ENCODE results near the gene ZIC4.

ZIC4 gene

DNA sequence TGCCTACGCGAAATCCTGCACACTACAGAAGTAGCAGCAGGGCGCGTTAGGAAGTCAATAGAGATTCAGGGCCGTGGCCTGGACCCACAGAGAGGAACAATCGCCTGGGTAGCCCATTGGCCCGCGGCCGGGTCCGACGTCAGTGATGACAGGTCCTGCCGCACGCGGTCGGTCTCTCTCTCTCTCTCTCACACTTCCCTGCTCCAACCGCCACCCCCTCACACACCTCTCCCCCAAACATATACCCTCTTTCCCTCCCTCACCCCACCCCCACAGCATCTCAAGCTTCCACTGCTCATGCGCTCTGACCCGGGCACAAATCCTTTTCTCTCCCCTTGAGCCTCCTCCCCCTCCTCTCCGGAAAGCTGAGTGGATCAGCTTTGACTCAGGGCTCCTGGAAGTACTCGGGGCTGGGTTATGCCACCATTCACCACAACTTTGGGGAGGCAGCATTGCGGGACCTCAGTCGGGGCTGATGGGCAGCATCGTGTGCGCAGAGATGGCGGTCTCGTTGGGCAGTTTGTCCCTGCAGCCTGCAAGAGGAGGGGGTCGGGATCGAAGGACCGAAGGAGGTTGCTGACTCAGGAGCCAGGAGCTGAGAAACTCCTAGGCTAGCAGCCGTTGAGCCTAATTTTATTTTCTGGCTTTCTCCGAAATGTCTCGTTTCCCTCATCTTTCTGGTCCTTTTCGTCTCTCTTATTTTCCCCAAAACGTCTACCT is 9.0 kb downstream of the ZIC4 start:
- no peak for DNase-seq
- TF ChIP-seq POLR2A (IDR thresholded peaks at IDR 0.05; ENCODE audit: low read length), result no peak
- TF ChIP-seq GATA1 (IDR thresholded peaks at IDR 0.05; ENCODE audit: low read depth, low read length), result no peak

DNA sequence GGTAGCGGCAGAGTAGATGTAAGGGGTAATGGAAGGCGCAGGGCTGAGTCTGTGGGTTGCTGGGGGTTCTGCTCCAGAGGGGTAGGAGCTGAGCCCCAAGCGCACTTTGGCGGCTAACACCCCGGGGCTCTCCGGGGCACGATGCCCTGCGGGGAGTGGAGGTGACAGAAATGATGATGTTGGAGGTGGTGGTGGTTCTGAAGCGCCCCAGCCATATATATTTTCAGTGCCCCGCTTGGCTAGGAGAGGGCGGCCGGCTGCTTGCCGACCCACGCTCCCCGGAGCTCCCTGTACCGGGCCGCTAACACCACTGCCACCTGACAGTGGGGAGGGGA is 9.7 kb downstream of the ZIC4 start:
- no peak for TF ChIP-seq POLR2A (IDR thresholded peaks at IDR 0.05; ENCODE audit: low read length)
- no peak for TF ChIP-seq GATA1 (IDR thresholded peaks at IDR 0.05; ENCODE audit: low read depth, low read length)
- DNase-seq, result no peak

DNA sequence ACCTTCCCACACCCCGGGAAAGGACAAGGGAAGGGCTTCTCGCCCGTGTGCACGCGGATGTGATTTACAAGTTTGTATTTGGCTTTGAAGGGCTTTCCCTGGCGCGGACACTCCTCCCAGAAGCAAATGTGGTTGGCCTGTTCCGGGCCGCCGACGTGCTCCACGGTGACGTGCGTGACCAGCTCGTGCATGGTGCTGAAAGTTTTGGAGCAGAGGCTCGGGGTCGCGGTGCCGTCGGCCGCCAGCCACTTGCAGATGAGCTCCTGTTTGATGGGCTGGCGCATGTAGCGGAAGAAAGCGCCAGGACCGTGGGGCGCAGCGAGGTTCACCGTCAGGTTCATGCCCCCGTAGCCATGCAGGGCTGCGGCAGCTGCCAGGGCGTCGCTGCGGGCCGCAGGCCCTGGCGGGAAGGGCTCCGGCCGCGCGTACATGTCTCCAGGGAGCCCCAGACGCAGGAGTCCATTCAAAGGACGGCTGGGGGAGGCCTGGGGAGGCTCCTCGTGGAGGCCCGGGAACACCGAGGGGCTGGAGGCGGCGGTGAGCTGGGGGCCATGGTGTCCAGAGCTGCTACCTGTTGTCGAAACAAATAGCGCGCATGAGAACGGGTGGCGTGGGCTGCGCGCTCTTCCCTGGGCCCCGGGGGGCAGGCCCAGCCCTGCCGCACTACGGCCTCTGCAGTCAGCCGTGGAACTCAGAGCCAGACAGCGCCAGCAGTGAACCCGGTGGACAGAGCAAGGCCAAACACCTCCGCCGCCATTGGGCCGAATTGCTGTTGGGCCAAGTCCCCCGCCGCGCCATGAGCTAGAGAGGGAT is 10.2 kb downstream of the ZIC4 start:
- DNase-seq, result no peak
- TF ChIP-seq POLR2A (IDR thresholded peaks at IDR 0.05; ENCODE audit: low read length) (no peak), GATA1 (IDR thresholded peaks at IDR 0.05; ENCODE audit: low read depth, low read length) (no peak)

DNA sequence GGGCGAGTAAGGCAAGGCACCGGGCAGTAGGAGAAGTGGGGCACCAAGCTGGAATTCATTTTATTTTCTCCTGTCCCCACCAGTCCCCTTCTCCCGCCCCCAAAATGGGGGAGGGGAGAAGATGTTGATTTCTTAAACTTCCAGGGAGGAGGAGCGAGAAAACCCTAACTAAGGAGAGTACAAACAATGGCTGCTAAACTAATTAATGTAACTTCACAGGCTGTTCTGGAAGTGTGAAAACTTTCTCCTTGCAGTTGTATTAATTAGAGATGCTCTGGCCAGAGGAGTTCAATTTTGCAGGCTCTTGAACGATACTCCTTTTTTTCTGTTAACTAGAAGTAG is 11.5 kb downstream of the ZIC4 start:
- TF ChIP-seq POLR2A (IDR thresholded peaks at IDR 0.05; ENCODE audit: low read length), result no peak
- TF ChIP-seq GATA1 (IDR thresholded peaks at IDR 0.05; ENCODE audit: low read depth, low read length), result no peak
- DNase-seq, result no peak

DNA sequence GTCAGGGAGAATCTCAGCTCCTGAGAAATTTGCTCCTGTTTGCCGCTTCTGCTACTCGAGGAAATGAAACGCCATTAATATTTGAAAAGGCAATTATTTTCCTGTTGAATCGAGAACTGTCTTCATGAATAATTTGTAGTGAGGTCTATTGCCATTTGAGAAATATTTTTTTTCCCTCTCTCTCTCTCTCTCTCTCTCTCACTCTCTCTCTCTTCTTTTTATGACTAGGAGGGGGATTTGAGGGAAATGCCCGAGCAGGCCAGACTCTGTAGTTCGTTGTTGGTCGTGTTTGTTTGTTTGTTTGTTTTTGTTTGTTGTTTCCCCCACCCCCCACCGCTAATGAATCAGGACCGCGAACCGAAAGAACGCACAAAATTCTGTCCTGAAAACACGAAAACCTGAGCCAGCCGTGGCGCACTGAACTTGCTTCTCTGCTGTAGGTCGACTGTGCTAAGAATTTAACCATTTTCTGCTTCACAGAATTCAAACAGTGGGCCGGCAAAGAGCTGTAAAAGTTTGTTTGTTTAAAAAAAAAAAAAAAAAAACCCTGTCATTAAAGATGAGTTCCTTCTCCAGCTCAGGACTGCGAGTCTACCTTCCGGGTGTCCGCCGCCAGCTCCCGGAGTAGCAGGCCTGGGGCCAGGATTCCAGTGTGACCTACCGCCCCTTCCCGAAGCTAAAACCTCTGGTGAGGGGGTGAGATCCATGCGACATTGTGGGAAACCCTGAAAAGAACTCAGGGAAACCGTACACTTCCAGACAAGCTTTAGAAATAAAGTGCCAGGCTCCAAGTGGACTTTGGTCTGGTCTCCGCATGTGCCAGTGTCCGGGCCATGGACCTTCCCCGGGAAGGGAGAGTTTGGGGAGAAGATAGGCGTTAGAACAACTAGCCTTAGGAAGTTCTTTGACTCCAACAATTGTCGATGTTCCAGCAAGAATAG is 12.1 kb downstream of the ZIC4 start:
- no peak for DNase-seq
- no peak for TF ChIP-seq POLR2A (IDR thresholded peaks at IDR 0.05; ENCODE audit: low read length)
- no peak for TF ChIP-seq GATA1 (IDR thresholded peaks at IDR 0.05; ENCODE audit: low read depth, low read length)

DNA sequence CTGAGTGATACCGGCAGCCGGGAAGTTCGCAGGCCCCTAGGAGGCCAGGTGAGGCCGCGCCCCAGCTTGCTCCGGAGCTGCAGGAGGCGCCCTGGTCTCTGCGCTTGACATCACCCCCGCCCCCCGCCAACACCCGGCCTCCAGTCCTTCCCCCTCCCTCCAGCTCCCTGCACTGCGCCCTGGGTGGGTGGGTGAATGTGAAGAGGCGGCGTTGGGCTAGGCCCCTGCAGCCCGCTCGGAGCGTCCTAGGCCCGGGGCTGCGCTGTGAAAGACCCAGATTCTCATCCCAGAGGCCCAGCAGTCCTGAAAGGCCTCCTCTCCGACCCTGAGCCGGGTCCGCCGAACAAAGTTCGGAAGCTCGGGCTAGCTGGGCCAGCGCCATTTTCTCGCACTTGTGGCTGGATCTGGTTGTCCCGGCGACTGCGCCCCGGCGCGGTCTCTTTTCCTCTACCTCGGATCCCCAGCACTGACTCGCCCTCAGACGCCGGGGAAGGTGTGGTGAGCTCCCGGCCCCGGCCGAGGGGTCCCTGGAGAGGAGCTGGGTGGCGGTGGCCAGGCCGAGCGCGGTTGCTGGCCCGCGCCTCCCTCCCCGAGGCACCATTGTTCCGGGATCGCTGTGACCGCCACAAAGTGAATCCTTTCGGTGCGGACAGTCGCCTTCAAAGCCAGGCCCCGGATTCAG is 12.9 kb downstream of the ZIC4 start:
- no peak for DNase-seq

DNA sequence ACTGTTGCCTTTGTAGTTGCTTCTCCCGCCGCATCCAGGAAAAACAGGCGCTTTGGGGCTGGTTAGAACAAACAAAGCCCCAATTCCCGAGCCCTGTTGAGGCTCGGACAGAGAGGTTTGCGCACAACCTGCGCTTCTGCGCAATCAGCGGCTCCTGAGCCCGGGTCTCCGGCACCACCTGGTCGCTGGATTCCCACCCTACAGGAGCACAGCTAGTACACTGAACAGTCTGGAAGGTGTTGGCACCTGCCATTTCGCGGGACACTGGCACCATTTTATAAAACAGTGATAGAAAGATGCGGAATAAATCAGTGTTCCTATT is 13.8 kb downstream of the ZIC4 start:
- TF ChIP-seq GATA1 (IDR thresholded peaks at IDR 0.05; ENCODE audit: low read depth, low read length), result no peak
- TF ChIP-seq POLR2A (IDR thresholded peaks at IDR 0.05; ENCODE audit: low read length), result no peak
- no peak for DNase-seq

More for the DNA sequence above, 12.9 kb downstream of the ZIC4 start:
- TF ChIP-seq POLR2A (IDR thresholded peaks at IDR 0.05; ENCODE audit: low read length) (no peak), GATA1 (IDR thresholded peaks at IDR 0.05; ENCODE audit: low read depth, low read length) (no peak)

DNA sequence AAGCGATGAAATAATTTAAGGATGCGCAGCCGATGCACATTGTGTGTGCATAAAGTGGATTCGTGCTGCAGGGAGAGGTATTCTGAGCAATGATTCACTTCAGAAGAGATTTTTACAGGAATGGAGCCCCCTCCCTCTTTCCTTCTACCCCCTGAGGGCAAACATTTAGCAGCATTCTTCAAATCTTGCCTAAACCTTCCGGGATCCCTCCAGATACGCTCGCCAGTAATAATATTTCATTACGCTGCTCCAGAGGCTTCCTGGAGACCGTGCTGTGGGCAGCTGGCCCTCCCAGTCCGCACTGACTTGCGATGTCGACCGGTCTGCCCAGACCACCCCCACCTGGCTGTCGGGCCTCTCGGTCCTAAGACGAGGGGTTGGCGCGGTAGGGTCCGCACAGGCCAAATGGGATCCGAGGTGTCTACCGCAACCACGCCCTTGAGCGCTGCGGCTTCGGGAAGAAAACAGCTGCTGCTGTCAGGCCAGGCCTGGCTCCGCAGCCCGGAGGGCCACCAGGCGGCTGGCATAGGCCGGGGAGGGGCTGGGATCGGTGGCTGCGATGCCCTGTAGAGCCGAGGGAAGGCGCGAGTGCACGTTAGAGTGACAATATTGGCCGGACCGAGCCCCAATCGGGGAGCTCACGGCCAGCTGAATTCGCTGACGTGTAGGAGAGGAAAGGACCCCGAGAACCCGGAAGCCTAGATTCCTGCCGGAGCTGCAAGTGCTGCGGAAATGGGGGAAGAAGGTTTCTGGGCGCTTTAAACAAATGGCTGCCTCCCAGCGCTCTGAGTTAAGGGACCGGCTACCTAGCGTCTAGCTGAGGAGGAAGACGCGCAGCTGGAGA is 14.3 kb downstream of the ZIC4 start:
- no peak for TF ChIP-seq GATA1 (IDR thresholded peaks at IDR 0.05; ENCODE audit: low read depth, low read length)
- no peak for TF ChIP-seq POLR2A (IDR thresholded peaks at IDR 0.05; ENCODE audit: low read length)
- DNase-seq, result no peak

DNA sequence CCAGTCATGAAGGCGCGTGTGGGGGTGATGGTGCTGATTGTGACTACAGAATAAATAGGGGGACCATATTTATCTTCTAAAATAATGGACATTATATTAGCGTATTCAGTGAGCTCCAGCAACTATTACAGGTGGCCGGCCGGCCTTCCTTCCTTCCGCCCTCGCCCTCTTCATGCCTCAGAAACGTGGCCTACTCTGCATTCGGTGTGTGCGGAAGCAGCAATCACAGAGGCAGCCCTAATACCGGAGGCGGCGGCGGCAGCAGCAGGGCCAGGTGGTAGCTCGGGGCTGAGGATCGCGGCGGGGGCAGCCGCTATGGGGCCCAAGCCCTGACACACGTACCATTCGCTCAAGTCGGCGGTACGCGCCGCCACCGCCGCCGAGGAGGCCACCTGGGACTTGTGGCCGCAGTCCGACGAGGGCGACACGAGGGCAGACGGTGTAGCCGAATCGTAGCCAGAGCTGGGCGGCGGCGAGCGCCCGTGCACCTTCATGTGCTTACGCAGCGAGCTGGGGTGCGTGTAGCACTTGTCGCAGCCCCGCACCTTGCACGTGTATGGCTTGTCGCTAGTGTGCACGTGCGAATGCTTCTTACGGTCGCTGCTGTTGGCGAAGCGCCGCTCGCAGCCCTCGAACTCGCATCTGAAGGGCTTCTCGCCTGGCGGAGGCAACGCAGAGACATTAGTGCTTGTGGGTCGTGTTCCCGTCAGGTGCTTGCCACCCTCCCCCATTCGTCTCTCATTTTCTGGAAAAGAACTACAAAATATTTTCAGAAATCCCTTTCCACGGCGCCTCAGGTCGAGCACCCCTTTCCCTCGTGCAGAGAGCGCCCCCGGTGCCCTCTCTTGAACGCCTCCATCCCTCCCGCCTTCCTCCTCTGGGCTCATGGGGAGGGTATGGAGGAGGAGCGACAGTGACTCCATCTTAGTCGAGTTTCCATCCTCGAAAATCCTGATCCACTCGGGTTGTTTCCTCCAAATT is 15.5 kb downstream of the ZIC4 start:
- no peak for TF ChIP-seq GATA1 (IDR thresholded peaks at IDR 0.05; ENCODE audit: low read depth, low read length)
- no peak for TF ChIP-seq POLR2A (IDR thresholded peaks at IDR 0.05; ENCODE audit: low read length)
- no peak for DNase-seq

DNA sequence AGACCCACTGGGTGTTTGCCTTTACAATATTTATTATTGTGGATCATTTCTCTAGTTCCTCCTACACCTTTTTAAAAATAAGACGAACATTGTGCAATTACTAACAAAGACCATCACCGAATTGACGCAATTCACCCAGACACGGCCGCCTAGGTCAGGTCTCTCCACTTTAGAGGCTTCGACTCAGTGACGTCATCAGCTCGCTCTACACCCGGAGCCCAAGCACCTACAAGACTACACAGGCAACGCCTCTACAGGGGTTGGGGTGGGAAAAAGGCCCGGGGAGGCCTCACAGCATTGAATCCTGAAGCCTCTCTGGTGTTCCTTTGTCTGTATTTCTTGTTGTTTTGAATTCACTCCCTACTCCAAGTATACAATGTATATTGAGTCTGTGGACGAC is 16.6 kb downstream of the ZIC4 start:
- TF ChIP-seq GATA1 (IDR thresholded peaks at IDR 0.05; ENCODE audit: low read depth, low read length), result no peak
- TF ChIP-seq POLR2A (IDR thresholded peaks at IDR 0.05; ENCODE audit: low read length), result no peak
- no peak for DNase-seq

DNA sequence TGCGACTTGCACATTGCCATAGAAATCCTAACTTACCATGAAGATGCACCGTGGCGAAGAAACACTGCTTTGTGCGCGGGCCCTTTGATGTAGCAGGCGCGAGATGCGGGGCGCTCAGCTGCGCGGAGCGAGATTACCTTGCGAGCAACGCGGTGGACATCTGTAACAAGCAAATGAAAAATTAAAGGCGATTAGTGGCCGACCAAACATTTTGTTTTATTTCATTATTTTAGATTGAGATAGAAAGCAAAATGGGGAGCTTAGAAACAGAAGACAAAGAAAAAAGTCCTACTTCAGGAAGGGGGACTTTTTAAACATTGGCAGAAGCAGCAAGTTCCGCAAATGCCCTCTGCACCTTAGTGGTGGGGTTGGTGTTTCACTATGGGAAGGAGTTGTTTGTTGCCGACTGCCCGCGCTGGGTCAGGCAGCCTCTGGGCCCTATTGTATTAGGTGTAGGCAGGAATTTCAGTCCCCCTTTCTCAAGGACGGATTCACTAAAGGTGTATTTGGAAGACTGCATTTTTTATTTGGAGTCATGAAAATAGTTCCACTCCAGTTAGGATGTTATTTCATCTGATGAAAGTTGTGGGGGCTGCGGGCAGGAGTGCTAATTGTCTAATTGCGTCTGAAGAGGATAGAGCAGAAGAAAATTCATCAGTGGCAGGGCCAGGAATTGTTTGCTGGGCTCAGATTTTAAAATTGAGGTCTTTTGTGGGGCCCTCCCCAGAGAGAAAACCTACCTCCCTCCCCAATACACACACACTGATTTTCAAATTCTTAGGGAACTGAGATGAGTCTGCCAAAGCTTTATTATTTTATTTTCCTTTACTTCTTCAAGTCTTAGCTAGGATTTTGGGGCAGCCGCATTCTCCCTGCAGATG is 17.4 kb downstream of the ZIC4 start:
- TF ChIP-seq GATA1 (IDR thresholded peaks at IDR 0.05; ENCODE audit: low read depth, low read length) (no peak), POLR2A (IDR thresholded peaks at IDR 0.05; ENCODE audit: low read length) (no peak)
- no peak for DNase-seq
